Thoracic aorta (tissue), 2 donors: ENCODE data around the gene UIMC1. TPM values are rescaled to one million over a fixed set of nuclear protein-coding genes. Genes with fewer than 3 reads are reported as not detected.

Experiments used
- ATAC-seq: fragments of 150-250 bp; one replicate; pipeline ENCODE4 v1.8.0; 2017; ENCODE audit warnings: low read depth; ENCODE audit not compliant: insufficient number of reproducible peaks, low FRiP score
- DNase-seq: peaks from one replicate; pipeline ENCODE4 v3.0.0-alpha.2; 2020; ENCODE audit warnings: low spot score
- H3K27ac ChIP-seq, 2 donors: fragments of 200-600 bp; sonication (generic); 1 replicate in 1 of 2; 2 replicates in 1 of 2; pipeline ENCODE4 v1.5.1; 2016; ENCODE audit warnings: mild to moderate bottlenecking in 2 of 2, moderate library complexity in 2 of 2
- H3K27me3 ChIP-seq: fragments of 200-600 bp; sonication (generic); replicated peaks from 2 replicates; pipeline ENCODE4 v1.6.0; 2016; ENCODE audit warnings: mild to moderate bottlenecking; ENCODE audit not compliant: insufficient read depth
- H3K36me3 ChIP-seq: fragments of 200-600 bp; sonication (generic); one replicate; pipeline ENCODE4 v1.5.1; 2016
- H3K4me1 ChIP-seq, 2 donors: fragments of 200-600 bp; sonication (generic); 1 replicate in 1 of 2; 2 replicates in 1 of 2; pipeline versions ENCODE4 v1.5.1 to v1.6.0; 2016; ENCODE audit warnings: low read depth in 2 of 2, mild to moderate bottlenecking in 1 of 2; ENCODE audit not compliant: control insufficient read depth in 1 of 2
- H3K4me3 ChIP-seq: fragments of 200-600 bp; sonication (generic); 2 replicates; pipeline ENCODE4 v1.5.1; 2016; ENCODE audit warnings: mild to moderate bottlenecking
- H3K9me3 ChIP-seq: fragments of 200-600 bp; sonication (generic); 2 replicates; pipeline ENCODE4 v1.5.1; 2016
- total RNA-seq, 2 donors: library from RNA; depleted of rRNA; stranded (reverse); fragments of >200 nt; gene quantifications; one replicate each; pipeline versions ENCODE4 v1.1.0 to v1.2.3, GENCODE V29; 2016
- TF ChIP-seq, protein P1 (sequence below): fragments of 200-600 bp; sonication (generic); IDR thresholded peaks from one replicate; pipeline ENCODE4 v1.5.1; 2019; ENCODE audit warnings: antibody characterized with exemption

Gene UIMC1
- total RNA-seq, 2 donors from 2014 or later: 27.3 to 40.9 TPM

- ATAC-seq: no peak
- H3K4me3 ChIP-seq: no peak overlapping the region
- no peaks in the 10 kb centered on the region for H3K36me3 ChIP-seq
- no peaks in the 10 kb centered on the region for H3K27me3 ChIP-seq
- no peak for DNase-seq
- H3K4me1 ChIP-seq: no peaks in the 10 kb centered on the region
- H3K9me3 ChIP-seq: no peaks in the 10 kb centered on the region
- TF ChIP-seq, protein P1, sequence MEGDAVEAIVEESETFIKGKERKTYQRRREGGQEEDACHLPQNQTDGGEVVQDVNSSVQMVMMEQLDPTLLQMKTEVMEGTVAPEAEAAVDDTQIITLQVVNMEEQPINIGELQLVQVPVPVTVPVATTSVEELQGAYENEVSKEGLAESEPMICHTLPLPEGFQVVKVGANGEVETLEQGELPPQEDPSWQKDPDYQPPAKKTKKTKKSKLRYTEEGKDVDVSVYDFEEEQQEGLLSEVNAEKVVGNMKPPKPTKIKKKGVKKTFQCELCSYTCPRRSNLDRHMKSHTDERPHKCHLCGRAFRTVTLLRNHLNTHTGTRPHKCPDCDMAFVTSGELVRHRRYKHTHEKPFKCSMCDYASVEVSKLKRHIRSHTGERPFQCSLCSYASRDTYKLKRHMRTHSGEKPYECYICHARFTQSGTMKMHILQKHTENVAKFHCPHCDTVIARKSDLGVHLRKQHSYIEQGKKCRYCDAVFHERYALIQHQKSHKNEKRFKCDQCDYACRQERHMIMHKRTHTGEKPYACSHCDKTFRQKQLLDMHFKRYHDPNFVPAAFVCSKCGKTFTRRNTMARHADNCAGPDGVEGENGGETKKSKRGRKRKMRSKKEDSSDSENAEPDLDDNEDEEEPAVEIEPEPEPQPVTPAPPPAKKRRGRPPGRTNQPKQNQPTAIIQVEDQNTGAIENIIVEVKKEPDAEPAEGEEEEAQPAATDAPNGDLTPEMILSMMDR: no peak
- no peak overlapping the region for H3K27ac ChIP-seq
Observed at GRCh38 chr5:176870110-176870591, 136.4 kb downstream of the UIMC1 start.

- no peak overlapping the region for H3K27ac ChIP-seq
- no peak overlapping the region for H3K4me3 ChIP-seq
- TF ChIP-seq, protein P1: no peak
- DNase-seq (no peak), ATAC-seq (no peak)
- H3K9me3 ChIP-seq: no peaks in the 10 kb centered on the region
- no peaks in the 10 kb centered on the region for H3K4me1 ChIP-seq
- H3K36me3 ChIP-seq: no peaks in the 10 kb centered on the region
- H3K27me3 ChIP-seq: no peaks in the 10 kb centered on the region
Observed at GRCh38 chr5:176869501-176870109, 137.0 kb downstream of the UIMC1 start.

GRCh38 chr5:176868731-176869130, 137.8 kb downstream of the UIMC1 start:
- DNase-seq (no peak), ATAC-seq (no peak)
- no peak overlapping the region for H3K4me3 ChIP-seq
- H3K4me1 ChIP-seq: no peaks in the 10 kb centered on the region
- no peaks in the 10 kb centered on the region for H3K36me3 ChIP-seq
- H3K9me3 ChIP-seq: no peaks in the 10 kb centered on the region
- no peak overlapping the region for H3K27ac ChIP-seq
- no peaks in the 10 kb centered on the region for H3K27me3 ChIP-seq
- TF ChIP-seq, protein P1: no peak

DNA sequence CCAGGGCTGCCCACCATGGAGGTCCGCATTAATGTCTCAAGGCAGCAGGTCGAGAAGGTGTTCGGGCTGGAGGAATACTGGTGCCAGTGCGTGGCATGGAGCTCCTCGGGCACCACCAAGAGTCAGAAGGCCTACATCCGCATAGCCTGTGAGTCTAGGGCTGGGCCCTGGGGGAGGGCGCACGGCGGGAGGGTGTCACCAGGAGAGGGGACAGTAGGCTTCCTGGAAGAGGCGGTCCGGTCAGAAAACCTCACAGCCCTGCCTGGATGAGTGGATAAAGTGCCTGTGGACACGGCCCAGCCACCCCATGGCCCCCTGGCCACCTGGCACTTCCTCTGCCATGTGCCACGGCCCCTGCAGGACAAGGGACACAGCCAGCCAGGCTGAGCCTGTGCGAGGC, 138.5 kb downstream of the UIMC1 start:
- DNase-seq (no peak), ATAC-seq (no peak)
- no peaks in the 10 kb centered on the region for H3K4me1 ChIP-seq
- TF ChIP-seq, protein P1: no peak
- no peaks in the 10 kb centered on the region for H3K36me3 ChIP-seq
- H3K27me3 ChIP-seq: no peaks in the 10 kb centered on the region
- H3K9me3 ChIP-seq: no peaks in the 10 kb centered on the region
- no peak overlapping the region for H3K27ac ChIP-seq
- H3K4me3 ChIP-seq: no peak overlapping the region

DNA sequence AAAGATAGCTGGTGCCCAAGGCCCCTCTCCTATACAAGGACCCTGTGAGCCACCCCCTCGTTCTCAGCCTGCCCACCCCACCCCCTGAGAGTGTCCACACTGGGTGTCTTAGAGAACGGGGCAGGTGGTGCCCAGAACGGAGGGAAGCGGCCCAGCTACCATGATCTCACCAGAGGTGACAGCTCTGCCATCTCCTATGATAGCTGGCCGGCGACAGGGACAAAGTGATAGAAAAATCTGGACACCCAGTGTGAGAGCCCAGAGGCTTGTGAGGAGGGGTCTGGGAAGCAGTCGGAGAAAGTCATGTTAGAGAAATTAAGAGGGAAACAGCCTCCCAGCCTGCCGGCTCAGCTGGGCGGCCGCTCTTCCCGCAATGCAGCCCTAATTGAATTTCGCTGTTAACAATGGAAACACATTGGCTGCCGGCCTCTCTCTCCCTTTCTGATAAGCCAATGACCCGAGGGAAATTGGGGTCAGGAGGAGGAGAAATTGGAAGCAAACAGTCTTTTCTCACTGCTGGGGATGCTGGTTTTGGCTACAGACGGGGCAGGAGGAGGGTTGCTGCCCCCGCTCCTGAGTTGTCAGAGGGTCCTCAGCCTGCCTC, 139.8 kb downstream of the UIMC1 start:
- ATAC-seq (no peak), DNase-seq (no peak)
- Histone ChIP-seq H3K9me3 (no peaks in the 10 kb centered on the region), H3K4me3 (no peak overlapping the region), H3K27me3 (no peaks in the 10 kb centered on the region), H3K27ac (no peak overlapping the region), H3K36me3 (no peaks in the 10 kb centered on the region), H3K4me1 (no peaks in the 10 kb centered on the region)
- TF ChIP-seq, protein P1: no peak
